ENCODE measurements around the gene CACTIN. TPM values are rescaled to one million over a fixed set of nuclear protein-coding genes. Genes with fewer than 3 reads are reported as not detected.

Gene CACTIN
- total RNA-seq, 1 experiment from 2014 or later, result 36.3 TPM

DNA sequence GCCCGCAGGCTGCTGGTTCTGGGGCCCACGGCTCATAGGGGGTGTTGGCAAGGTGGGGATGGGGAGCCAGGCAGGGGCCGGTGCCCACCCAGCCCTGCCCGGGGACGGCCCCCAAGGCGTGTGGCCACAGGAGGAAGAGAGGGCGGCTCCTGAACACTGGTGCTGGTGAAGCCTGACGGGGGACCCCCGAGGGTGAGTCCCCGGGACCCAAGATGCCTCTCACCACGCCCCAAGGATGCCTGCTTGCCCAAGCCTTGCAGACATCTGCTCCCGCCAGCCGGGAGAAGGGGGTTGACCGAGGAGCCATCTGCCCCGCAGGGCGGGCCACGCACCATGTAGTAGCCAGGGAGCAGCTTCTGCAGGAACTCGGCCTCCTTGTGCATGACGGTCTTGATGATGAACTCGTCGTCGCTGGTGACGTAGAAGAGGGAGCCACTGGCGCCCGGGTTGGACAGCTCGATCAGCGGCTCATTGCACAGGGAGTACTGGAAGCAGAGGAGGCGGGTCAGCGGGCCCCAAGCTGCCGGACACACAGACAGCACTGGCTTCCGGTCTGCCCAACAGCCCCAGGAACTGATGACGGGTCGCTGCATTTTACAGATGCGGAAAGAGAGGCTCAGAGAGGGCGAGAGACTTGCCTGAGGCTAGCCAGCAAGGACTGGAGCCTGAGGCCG, 29.6 kb upstream of the CACTIN start:
- BruUV-seq (replicated peaks), result no TSS peak
- no peaks in the 10 kb centered on the region for H3K27me3 ChIP-seq (replicated peaks; ENCODE audit: insufficient read depth, low read depth, low read length, poor library complexity)
- ChIA-PET CTCF (no interaction called here), POLR2A (ENCODE audit: low non-redundant PET) (no interaction called here)
- peaks cover 5% of the 10 kb centered on the region for H3K36me3 ChIP-seq (ENCODE audit: insufficient read depth, low read length, poor library complexity, severe bottlenecking)
- H3K9me3 ChIP-seq (ENCODE audit: low read depth, low read length, poor library complexity, severe bottlenecking), result no peaks in the 10 kb centered on the region
- DNase-seq (ENCODE audit: low spot score), result no peak
- H3K27ac ChIP-seq (ENCODE audit: low read depth, low read length, poor library complexity, severe bottlenecking), result peak overlapping the region; percentile 53
- no peak overlapping the region for H3K4me3 ChIP-seq (ENCODE audit: low read depth, low read length, poor library complexity, severe bottlenecking)
- intact Hi-C loops (cut with micrococcal nuclease; ENCODE audit: unreplicated experiment), result loop anchor here (10.0 kb wide), 1 partner anchor 159 kb away; no protein-coding TSS in a partner anchor
- peaks cover 11% of the 10 kb centered on the region for H3K4me1 ChIP-seq (ENCODE audit: insufficient read depth, low read length, poor library complexity, severe bottlenecking)
- TF ChIP-seq CTCF (conservative IDR thresholded peaks at IDR 0.05; ENCODE audit: low read depth, low read length) (no peak), EZH2 (IDR thresholded peaks at IDR 0.05; ENCODE audit: borderline replicate concordance, low read depth, low read length, poor library complexity, severe bottlenecking) (no peak)

- POLR2A ChIA-PET (ENCODE audit: low non-redundant PET), result no interaction called here
- peaks cover 5% of the 10 kb centered on the region for H3K36me3 ChIP-seq (ENCODE audit: insufficient read depth, low read length, poor library complexity, severe bottlenecking)
- H3K4me3 ChIP-seq (ENCODE audit: low read depth, low read length, poor library complexity, severe bottlenecking), result no peak overlapping the region
- CTCF ChIA-PET, result no interaction called here
- TSS peak; percentile 75 for BruUV-seq (replicated peaks)
- peak; percentile 88 for DNase-seq (ENCODE audit: low spot score)
- no peak for TF ChIP-seq CTCF (conservative IDR thresholded peaks at IDR 0.05; ENCODE audit: low read depth, low read length)
- TF ChIP-seq EZH2 (IDR thresholded peaks at IDR 0.05; ENCODE audit: borderline replicate concordance, low read depth, low read length, poor library complexity, severe bottlenecking), result no peak
- no peaks in the 10 kb centered on the region for H3K27me3 ChIP-seq (replicated peaks; ENCODE audit: insufficient read depth, low read depth, low read length, poor library complexity)
- intact Hi-C loops (cut with micrococcal nuclease; ENCODE audit: unreplicated experiment), result loop anchor here (10.0 kb wide), 1 partner anchor 159 kb away; no protein-coding TSS in a partner anchor
- no peaks in the 10 kb centered on the region for H3K9me3 ChIP-seq (ENCODE audit: low read depth, low read length, poor library complexity, severe bottlenecking)
- H3K4me1 ChIP-seq (ENCODE audit: insufficient read depth, low read length, poor library complexity, severe bottlenecking), result peaks cover 11% of the 10 kb centered on the region
- peak overlapping the region; percentile 53 for H3K27ac ChIP-seq (ENCODE audit: low read depth, low read length, poor library complexity, severe bottlenecking)
Observed at GRCh38 chr19:3655402-3656072, 28.9 kb upstream of the CACTIN start.

GRCh38 chr19:3653865-3654513, 27.4 kb upstream of the CACTIN start:
- CTCF ChIA-PET, result no interaction called here
- BruUV-seq (replicated peaks), result no TSS peak
- no peaks in the 10 kb centered on the region for H3K9me3 ChIP-seq (ENCODE audit: low read depth, low read length, poor library complexity, severe bottlenecking)

More at GRCh38 chr19:3653865-3654513, 27.4 kb upstream of the CACTIN start:
- H3K27ac ChIP-seq (ENCODE audit: low read depth, low read length, poor library complexity, severe bottlenecking), result no peak overlapping the region
- H3K4me3 ChIP-seq (ENCODE audit: low read depth, low read length, poor library complexity, severe bottlenecking), result no peak overlapping the region
- H3K4me1 ChIP-seq (ENCODE audit: insufficient read depth, low read length, poor library complexity, severe bottlenecking), result peaks cover 11% of the 10 kb centered on the region
- TF ChIP-seq EZH2 (IDR thresholded peaks at IDR 0.05; ENCODE audit: borderline replicate concordance, low read depth, low read length, poor library complexity, severe bottlenecking), result no peak
- peak; percentile 52 for TF ChIP-seq CTCF (conservative IDR thresholded peaks at IDR 0.05; ENCODE audit: low read depth, low read length)
- POLR2A ChIA-PET (ENCODE audit: low non-redundant PET), result no interaction called here
- peaks cover 5% of the 10 kb centered on the region for H3K36me3 ChIP-seq (ENCODE audit: insufficient read depth, low read length, poor library complexity, severe bottlenecking)
- intact Hi-C loops (cut with micrococcal nuclease; ENCODE audit: unreplicated experiment), result loop anchor here (10.0 kb wide), 1 partner anchor 161 kb away; no protein-coding TSS in a partner anchor
- H3K27me3 ChIP-seq (replicated peaks; ENCODE audit: insufficient read depth, low read depth, low read length, poor library complexity), result no peaks in the 10 kb centered on the region
- DNase-seq (ENCODE audit: low spot score), result no peak

Measured in A673 (cell line).